Right ventricle myocardium inferior (tissue), 1 donor: ENCODE measurements around the gene IFNK. TPM values are rescaled to one million over a fixed set of nuclear protein-coding genes. Genes with fewer than 3 reads are reported as not detected.
"Not testable (repeated sequence)": the region's sequence is repeated elsewhere in the genome, so short reads cannot be mapped to it uniquely, and the experiment has no call there.

Experiments used
- ATAC-seq: fragments of 200-7000 bp; cut with Tn5 transposase; one replicate; pipeline ENCODE4 v1.9.1; 2020; ENCODE audit warnings: mild to moderate bottlenecking, moderate library complexity
- DNase-seq: peaks from one replicate; pipeline ENCODE4 v3.0.0; 2021; ENCODE audit errors: missing footprints
- intact Hi-C: fragments of 100-400 bp; cut with DNase I; formaldehyde crosslinking; loops from one replicate; pipeline ENCODE4 v1.11.0; 2022
- long read RNA-seq: library from polyadenylated mRNA; unstranded; transcript quantifications from one replicate; pipeline ENCODE4 v2.0.0, GENCODE V29; 2021
- total RNA-seq: library from RNA; stranded (reverse); fragmentation: NEBNext Ultra II Directional; extraction: Animal tissue kit (Norgen Biotek cat#: 25700); gene quantifications from one replicate; pipeline ENCODE4 v1.2.1, GENCODE V29; 2021
- donor health status: DM: no; HTN: yes; CAD: no; lungs with severe emphysema.

IFNK gene, protein sequence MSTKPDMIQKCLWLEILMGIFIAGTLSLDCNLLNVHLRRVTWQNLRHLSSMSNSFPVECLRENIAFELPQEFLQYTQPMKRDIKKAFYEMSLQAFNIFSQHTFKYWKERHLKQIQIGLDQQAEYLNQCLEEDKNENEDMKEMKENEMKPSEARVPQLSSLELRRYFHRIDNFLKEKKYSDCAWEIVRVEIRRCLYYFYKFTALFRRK
- not detected for total RNA-seq
- long read RNA-seq = 0 reads

DNA sequence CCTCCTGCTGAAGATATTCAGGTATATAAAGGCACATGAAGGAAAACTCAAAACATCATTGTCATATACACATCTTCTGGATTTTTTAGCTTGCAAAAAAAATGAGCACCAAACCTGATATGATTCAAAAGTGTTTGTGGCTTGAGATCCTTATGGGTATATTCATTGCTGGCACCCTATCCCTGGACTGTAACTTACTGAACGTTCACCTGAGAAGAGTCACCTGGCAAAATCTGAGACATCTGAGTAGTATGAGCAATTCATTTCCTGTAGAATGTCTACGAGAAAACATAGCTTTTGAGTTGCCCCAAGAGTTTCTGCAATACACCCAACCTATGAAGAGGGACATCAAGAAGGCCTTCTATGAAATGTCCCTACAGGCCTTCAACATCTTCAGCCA, at the start of gene IFNK:
IFNK (plus strand) TSS at position 55 of the 400 bp plus-strand sequence; CDS start at position 102, 47 bp downstream.
- intact Hi-C loops = no loop called here
- ATAC-seq = no peak
- DNase-seq = no peak

DNA sequence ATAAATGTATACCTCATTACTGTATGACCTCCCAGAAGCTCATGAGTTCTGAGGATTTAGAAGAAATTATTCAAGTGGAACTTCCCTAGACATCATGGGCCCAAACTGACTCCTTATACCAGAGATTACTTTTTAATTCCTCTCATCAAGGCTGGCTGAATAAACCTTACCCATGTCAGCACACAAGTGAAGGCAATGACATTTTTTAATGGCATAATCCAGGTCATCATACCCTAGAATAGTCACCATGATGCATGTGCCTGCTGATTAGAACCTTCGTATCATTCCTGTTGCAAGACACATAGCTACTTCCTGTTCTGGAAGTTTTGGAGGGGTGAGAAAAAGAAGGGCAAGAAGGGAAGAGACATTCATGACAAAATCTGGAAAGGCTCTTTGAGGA, 49.8 kb upstream of the IFNK start:
- no peak for ATAC-seq
- no peak for DNase-seq
- intact Hi-C loops = no loop called here

DNA sequence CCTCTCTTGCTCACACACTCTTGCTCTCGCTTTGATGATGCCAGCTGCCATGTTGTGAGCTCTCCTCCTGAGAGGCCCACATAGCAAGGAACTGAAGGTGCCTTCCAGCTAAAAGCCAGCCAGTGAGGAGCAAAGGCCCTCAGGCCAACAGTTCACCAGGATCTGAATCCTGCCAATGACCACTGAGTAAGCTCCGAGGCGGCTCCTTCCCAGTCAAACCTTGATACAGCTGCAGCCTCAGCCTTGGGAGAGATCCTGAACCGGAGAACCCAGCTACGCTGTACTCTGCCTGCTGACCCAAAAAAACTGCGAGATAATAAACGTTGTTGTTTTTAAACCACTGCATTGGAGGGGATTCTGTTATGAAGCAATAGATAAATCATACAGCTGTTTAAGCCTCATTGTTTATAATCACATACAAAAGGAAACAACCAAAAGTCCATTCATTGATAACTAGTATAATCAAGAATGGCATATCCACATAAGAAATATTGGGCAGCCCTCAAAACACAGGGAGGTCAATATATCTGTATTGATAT, 49.0 kb upstream of the IFNK start:
- intact Hi-C loops = loop anchor here (5.0 kb wide), 1 partner anchor 138 kb away; no protein-coding TSS in a partner anchor
- DNase-seq = no peak
- ATAC-seq = peak; percentile 45

DNA sequence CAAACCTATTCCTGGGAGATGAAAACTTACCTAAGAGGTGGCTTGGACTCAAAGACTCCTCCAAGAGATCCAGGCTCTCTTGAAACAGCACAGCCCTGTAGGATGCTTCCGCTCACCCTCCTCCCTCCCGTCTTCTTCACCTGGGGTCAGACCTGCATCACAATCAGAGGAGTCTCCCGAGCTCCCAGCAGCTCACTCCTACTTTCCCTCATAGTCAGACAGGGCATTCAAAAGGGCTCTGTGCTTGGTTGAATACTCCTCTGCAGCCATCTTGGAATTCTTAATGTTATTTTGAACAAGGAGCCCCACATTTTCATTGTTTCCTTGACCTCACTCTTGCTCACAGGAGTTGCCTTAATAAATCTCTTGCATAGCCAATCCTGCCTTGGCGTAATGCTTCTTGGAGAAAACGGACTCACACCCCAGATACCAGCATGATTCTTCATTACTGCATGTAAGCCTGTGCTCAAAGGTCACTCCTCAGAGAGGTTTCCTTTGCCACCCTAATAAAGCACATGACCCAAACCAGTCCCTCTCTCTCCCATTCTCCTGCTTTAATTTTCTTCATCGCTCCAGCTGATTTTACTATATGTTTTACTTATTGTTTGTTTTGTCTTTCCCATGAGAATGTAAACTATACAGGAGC, 47.1 kb upstream of the IFNK start:
- DNase-seq (no peak), ATAC-seq (no peak)
- intact Hi-C loops = loop anchor here (5.0 kb wide), 1 partner anchor 140 kb away; no protein-coding TSS in a partner anchor

DNA sequence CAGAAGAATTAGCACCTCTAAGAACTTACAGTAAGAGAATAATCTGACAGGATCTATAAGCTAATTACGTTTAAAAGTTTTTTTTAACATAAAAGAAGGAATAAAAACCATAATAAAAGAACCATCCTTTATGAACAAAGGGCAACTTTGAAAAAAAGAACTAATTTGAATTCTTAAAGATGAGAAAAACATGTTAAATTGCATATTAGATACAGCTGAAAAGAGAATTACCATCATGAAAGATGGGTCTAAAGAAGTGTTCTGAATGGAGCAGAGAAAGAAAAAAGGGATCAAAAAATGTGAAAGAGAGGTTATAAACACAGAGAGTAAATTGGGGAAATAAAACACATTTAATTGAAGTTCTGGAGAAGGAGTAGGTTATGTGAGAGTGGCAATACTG, 45.8 kb upstream of the IFNK start:
- intact Hi-C loops = loop anchor here (5.0 kb wide), 1 partner anchor 141 kb away; no protein-coding TSS in a partner anchor
- DNase-seq = no peak

DNA sequence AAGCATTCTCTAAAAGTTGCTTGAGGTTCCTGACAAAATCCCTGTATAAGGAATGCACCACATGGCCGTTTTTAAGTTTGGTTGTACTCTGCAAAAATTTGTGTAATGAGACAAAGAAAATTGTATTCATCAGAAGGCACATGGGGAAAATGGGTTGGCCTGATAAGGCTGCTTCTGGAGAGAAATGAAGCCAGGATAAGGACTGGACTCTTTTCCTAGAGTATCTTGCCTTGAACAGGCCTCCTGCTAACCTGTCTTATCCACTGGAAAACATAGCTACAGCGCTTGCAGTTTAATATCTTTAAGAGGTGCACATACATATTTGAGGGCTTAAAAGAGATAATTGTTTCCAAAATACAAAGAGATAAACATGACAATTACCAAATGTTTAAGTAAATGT, 41.4 kb upstream of the IFNK start:
- ATAC-seq (no peak), DNase-seq (no peak)
- intact Hi-C loops = no loop called here

More for the DNA sequence above, 45.8 kb upstream of the IFNK start:
- ATAC-seq = no peak

DNA sequence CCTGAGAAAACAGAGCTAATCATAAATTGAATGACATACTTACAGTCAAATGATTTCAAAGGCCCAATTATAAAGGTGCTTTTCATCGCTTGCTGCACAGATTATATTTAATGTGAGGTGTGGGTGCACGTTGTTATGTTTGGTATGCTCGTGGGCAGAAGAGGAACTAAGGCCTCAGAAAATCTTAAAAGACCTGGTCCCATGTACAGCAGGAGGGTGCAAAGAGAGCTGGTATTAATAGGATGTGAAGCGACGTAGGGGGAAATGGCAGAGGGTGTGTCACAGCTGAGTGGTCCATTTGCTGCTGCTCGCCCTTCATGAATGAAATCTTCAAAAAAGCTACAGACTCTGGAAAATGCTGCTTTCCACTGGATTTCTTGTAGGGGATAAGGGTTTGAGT, 40.5 kb upstream of the IFNK start:
- DNase-seq = no peak
- no peak for ATAC-seq
- intact Hi-C loops = no loop called here

DNA sequence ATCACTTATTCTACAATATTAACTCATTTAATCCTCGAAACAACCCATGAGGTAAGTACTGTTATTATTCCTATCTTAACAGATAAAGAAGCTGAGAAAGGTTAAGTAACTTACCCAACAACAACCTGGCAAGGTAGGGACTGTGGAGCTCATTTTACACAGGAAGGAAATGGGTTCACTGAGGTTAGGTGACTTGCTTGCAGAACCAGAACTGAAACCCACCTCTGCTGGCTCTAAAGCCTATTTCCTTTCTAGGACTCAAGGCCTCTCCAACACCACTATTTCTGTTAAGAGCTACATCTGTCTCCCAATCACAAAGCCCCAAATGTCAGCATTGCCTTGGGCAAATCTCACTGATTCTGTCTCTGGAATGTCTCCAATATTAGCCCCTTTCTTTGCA, 38.9 kb upstream of the IFNK start:
- intact Hi-C loops = no loop called here
- DNase-seq (no peak), ATAC-seq (no peak)

DNA sequence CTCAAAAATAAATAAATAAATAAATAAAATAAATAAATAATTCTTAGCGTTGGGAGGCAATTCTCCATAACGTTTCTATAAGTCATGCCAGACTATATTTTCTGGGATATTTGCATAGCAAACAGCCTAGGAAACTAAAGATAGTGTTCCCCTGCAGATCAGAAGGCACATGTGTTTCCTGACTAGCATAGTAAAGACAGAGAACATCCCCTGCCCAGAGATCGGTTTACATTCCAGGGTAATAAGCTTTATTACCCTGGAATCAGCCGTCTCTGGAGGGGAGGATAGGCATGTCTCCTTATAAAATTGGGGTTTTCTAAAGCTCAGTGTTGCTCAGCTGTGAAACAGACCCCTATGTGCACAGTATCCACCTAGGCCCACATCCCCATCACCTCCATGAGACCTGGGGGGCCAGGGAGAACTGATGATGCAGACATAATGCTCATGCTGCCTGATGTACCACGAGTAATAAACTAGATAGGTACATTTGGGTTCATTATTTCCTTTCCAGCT, 36.9 kb upstream of the IFNK start:
- ATAC-seq (no peak), DNase-seq (no peak)
- intact Hi-C loops = no loop called here

DNA sequence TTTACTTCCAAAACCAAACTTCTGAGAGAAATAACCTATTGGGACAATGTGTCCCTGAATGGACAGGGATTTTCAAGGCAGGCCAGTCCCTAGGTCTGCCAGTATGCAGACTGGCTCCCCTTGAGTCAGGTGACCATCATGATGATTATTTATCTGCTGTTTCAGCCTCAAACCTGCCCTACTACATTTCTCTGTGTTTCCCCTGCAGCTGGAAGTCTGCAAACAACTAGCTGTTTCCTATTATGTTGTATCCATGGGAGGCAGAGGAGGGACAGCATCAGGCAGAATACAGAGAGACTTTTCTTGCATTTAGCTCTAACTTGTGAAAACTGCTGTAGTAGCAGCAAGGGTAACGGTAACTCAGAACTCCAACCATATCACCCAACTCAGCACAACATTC, 36.2 kb upstream of the IFNK start:
- intact Hi-C loops = no loop called here
- ATAC-seq = no peak

DNA sequence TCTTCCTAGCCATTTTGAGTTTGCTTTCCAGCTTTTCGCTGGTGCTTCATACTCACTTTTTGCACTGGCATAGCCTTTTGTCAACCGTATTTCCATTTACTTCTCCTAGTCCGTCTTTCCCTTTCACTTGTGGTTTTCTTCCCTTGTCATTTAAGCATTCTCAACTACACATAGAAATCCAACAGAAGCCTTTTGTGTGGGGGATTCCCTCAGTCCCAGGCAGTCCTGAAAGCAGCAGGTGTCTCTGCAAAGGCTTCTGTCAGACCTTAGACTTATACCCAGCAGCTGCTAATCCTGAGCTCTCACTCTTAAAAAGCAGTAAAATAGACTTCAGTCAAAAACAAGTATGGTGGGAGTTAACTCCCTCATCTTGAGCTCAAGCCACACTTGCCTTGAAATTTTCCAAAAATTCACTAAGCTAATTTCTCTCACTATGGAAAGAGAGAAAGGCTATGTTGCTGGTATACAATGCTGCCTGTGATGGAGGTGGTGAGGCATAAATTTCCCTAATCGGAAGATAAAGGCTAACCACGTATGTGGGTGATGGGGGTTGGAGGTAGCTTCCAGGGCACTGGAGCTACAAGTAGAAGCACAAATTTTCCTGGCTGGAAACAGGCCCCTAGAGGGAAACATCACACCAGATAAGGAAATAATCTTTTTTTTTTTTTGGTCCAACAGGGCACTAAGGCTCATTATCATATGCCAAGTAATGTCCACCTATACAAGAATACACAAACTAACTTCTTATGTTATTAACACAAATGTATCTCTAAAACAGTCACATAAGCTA, 34.8 kb upstream of the IFNK start:
- ATAC-seq (no peak), DNase-seq (no peak)
- intact Hi-C loops = no loop called here

More for the DNA sequence above, 36.2 kb upstream of the IFNK start:
- no peak for DNase-seq

DNA sequence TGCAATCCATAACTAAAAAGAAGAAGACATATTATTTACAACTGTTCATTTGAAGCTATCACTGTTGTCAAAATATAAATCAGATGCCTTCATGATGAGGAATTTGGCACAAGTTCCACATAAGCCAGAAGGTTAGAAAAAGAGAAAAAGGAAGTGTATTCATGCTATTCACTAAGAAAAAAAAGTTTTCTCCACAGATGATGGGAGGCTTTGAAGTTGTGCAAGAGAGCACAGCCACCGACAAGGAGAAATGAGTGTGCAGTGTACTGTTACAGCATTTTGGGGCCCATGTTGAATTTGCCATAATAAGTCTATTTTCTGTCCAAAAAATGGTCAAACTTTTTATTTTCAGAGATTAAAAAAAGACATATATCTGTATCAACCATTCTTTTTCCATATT, 32.9 kb upstream of the IFNK start:
- DNase-seq (no peak), ATAC-seq (no peak)
- intact Hi-C loops = loop anchor here (10.0 kb wide), 1 partner anchor 46 kb away; no protein-coding TSS in a partner anchor

DNA sequence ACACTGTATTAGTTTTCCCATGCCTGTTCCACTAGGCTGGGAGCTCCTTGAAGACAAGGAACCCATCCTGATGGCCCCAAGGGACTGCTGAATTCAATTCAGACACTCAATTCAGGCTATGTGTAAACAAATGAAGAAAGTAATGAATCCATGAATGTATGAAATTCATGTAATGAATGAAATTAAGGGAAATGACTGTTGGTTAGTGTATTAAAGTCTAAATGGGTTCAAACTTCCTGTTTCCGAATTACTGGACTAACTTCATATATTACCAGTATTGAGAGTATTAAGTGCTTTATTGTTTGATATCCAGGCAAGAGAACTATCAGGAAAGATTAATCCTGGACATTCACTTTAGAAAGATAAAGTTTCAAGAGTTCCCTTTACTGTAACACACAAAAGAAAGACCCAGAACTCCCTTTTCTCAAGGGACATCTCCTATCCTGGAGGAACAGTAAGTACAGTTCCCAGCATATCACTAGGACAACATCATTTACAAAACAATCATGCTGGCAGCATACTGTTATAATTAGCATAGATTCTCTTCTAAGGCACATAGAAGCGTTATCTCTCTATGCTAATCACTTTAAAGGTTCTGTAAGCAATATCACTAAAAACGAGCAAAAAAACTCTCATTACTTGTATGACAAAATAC, 28.5 kb upstream of the IFNK start:
- no peak for DNase-seq
- peak; percentile 44 for ATAC-seq
- intact Hi-C loops = loop anchor here (10.0 kb wide), 1 partner anchor 51 kb away; no protein-coding TSS in a partner anchor

DNA sequence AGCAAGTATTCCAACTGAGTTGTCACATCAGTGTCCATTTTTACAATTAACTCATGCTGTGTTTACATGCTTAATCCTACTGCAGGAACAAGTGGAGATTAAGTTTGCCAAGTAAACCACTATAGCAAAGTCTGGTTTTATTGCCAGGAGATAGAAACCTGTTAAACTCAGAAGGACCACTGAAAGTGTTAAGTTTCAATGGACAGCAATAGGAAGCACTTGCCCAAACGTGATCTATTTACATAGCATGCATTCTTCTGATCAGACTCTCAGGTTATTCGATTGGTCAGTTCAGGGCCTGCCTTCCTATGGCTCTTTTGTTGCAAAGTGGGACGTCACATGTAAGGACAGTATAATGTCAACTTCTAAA, 28.0 kb upstream of the IFNK start:
- ATAC-seq = no peak
- DNase-seq = no peak
- intact Hi-C loops = loop anchor here (10.0 kb wide), 1 partner anchor 51 kb away; no protein-coding TSS in a partner anchor

DNA sequence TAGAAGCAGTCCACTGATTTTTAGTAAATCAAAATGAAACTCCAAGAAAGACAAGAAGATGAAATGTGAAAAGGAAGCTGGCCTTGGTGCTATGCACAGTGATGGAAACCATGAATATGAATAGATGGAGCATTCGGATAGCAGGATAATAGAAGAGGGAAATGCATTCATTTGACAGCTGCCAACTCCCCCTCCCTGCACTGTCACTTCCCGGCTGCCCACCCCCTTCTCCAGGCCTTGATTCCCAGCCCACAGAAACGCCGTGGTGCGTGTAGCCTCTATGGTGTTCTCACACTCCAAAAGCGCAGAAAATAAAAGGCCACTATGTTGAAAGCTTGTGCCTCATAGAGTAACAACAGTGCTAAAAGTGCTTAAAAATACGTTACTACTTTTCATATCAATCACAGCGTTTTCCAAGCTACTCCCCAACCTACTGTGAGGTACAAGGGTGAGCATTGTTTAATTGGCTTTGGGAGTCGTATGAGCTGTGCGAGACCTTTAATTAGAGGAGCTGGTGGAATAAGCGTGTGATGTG, 26.1 kb upstream of the IFNK start:
- intact Hi-C loops = loop anchor here (10.0 kb wide), 1 partner anchor 53 kb away; no protein-coding TSS in a partner anchor
- no peak for ATAC-seq
- DNase-seq = no peak

DNA sequence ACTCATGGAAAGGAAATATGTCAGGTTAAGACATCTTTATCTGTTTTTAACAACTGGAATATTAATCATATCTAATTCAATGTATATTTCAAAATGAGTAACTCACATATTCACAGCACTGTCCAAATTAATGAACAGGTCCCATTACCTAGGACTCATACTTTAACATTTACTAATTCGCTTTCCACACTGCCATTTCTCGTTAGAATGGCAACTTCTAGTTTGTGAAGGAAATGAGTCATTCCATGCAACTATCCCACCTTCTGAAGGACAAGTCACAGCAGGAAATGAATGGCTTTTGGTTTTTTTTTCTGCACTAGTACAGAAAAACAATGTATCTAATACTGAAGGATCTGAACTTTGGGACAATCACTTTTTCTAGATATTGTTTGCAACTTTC, 24.6 kb upstream of the IFNK start:
- DNase-seq (no peak), ATAC-seq (no peak)
- intact Hi-C loops = loop anchor here (10.0 kb wide), 1 partner anchor 55 kb away; no protein-coding TSS in a partner anchor

DNA sequence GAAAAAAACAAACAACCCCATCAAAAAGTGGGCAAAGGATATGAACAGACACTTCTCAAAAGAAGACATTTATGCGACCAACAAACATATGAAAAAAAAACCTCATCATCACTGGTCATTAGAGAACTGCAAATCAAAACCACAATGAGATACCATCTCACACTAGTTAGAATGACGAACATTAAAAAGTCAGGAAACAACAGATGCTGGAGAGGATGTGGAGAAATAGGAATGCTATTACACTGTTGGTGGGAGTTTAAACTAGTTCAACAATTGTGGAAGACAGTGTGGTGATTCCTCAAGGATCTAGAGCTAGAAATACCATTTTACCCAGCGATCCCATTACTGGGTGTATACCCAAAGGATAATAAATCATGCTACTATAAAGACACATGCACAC, 23.2 kb upstream of the IFNK start:
- DNase-seq, intact Hi-C loops, ATAC-seq: not testable (repeated sequence)

DNA sequence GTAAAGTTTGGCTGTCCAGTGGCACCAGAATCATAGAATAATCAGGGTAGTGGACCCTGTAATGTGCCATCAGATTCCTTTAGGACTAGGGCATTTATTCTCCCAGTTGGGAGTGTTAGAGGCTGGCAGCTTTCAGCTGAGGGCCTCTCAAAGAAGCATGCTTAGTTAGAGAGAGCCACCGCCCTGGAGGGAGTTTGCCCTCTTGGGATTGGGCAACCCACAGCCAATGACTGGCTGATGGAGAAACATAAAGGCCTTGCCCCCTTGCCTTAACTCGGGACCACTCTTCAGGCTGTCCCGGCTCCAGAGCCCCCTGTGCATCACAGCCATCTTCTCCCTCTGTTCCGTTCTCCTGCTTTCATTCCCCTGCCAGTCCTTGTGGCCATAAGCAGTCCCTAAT, 20.5 kb upstream of the IFNK start:
- intact Hi-C loops = no loop called here
- ATAC-seq (no peak), DNase-seq (no peak)
